ENCODE data around the gene OOSP3.

DNA sequence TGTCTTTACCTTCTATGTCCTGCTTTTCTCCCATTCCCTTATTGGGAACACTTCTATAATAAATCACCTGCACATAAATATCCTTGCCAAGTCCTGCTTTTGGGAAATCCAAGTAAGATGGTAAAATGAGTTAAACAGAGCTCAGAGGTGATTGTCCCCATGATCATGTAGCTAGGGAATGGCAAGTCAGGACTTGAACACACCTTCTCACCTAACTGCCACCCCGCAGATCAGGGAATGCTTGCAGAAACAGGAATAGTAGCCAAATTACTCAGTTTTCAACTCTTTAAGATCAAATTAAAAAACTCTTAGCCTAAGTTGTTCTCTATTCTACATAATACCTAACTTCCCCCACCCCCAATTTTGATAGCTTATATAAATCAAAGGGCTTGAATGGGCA is 16.0 kb downstream of the OOSP3 start:
- TF ChIP-seq, protein P1, sequence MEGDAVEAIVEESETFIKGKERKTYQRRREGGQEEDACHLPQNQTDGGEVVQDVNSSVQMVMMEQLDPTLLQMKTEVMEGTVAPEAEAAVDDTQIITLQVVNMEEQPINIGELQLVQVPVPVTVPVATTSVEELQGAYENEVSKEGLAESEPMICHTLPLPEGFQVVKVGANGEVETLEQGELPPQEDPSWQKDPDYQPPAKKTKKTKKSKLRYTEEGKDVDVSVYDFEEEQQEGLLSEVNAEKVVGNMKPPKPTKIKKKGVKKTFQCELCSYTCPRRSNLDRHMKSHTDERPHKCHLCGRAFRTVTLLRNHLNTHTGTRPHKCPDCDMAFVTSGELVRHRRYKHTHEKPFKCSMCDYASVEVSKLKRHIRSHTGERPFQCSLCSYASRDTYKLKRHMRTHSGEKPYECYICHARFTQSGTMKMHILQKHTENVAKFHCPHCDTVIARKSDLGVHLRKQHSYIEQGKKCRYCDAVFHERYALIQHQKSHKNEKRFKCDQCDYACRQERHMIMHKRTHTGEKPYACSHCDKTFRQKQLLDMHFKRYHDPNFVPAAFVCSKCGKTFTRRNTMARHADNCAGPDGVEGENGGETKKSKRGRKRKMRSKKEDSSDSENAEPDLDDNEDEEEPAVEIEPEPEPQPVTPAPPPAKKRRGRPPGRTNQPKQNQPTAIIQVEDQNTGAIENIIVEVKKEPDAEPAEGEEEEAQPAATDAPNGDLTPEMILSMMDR (IDR thresholded peaks at IDR 0.05): no peak
- TF ChIP-seq EZH2 (IDR thresholded peaks at IDR 0.05; ENCODE audit: borderline replicate concordance, insufficient read depth, low read depth, low read length, poor library complexity, severe bottlenecking): no peak

All from B cell (primary cell).